Lower leg skin (tissue), 3 donors: ENCODE results near the gene CCDC38.

Experiments
- POLR2A ChIP-seq, 2 donors: fragments of 450-650 bp; IDR thresholded peaks; one replicate each; pipeline ENCODE4 v1.6.1; 2016 to 2017; ENCODE audit warnings: antibody characterized with exemption in 2 of 2, mild to moderate bottlenecking in 1 of 2, moderate library complexity in 1 of 2
- TF ChIP-seq, protein P1 (sequence below), 3 donors: fragments of 450-650 bp; IDR thresholded peaks; one replicate each; pipeline ENCODE4 v1.5.1; 2016; ENCODE audit warnings: antibody characterized with exemption in 3 of 3, mild to moderate bottlenecking in 3 of 3, moderate library complexity in 2 of 3

GRCh38 chr12:95820096-95820703 is 122.2 kb downstream of the CCDC38 start:
- TF ChIP-seq, protein P1, sequence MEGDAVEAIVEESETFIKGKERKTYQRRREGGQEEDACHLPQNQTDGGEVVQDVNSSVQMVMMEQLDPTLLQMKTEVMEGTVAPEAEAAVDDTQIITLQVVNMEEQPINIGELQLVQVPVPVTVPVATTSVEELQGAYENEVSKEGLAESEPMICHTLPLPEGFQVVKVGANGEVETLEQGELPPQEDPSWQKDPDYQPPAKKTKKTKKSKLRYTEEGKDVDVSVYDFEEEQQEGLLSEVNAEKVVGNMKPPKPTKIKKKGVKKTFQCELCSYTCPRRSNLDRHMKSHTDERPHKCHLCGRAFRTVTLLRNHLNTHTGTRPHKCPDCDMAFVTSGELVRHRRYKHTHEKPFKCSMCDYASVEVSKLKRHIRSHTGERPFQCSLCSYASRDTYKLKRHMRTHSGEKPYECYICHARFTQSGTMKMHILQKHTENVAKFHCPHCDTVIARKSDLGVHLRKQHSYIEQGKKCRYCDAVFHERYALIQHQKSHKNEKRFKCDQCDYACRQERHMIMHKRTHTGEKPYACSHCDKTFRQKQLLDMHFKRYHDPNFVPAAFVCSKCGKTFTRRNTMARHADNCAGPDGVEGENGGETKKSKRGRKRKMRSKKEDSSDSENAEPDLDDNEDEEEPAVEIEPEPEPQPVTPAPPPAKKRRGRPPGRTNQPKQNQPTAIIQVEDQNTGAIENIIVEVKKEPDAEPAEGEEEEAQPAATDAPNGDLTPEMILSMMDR (IDR thresholded peaks at IDR 0.05) = no peak
- no peak for TF ChIP-seq POLR2A (IDR thresholded peaks at IDR 0.05)
